Left lung (tissue), 10 donors: Measurements from ENCODE around the gene ERN2. TPM values are rescaled to one million over a fixed set of nuclear protein-coding genes. Genes with fewer than 3 reads are reported as not detected.
A peak's percentile ranks its signal among the peaks of the same experiment; 100 is the strongest.

ENCODE experiments used
- ATAC-seq: fragments of 200-7000 bp; cut with Tn5 transposase; one replicate; pipeline ENCODE4 v1.9.1; 2020; ENCODE audit warnings: moderate library complexity
- DNase-seq, 4 donors: peaks; one replicate each; pipeline ENCODE4 v3.0.0-alpha.2; 2013 to 2020
- H3K27ac ChIP-seq, 2 donors: fragments of 200-600 bp; sonication (generic) in 1 of 2; one replicate each; pipeline versions ENCODE4 v1.5.0 to v1.8.0; 2020 to 2021
- H3K27me3 ChIP-seq, 2 donors: fragments of 200-600 bp; sonication (generic) in 1 of 2; one replicate each; pipeline versions ENCODE4 v1.5.0 to v1.8.0; 2020 to 2021
- H3K36me3 ChIP-seq, 2 donors: fragments of 200-600 bp; sonication (generic) in 1 of 2; one replicate each; pipeline versions ENCODE4 v1.5.0 to v1.8.0; 2020 to 2021
- H3K4me1 ChIP-seq, 2 donors: fragments of 200-600 bp; one replicate each; pipeline ENCODE4 v1.8.0; 2021
- H3K4me3 ChIP-seq, 2 donors: fragments of 200-600 bp; sonication (generic) in 1 of 2; one replicate each; pipeline versions ENCODE4 v1.5.0 to v1.8.0; 2020 to 2021; ENCODE audit warnings: mild to moderate bottlenecking in 1 of 2
- H3K9me3 ChIP-seq, 2 donors: fragments of 200-600 bp; sonication (generic) in 1 of 2; one replicate each; pipeline versions ENCODE4 v1.5.0 to v1.8.0; 2020 to 2021
- intact Hi-C, 2 donors: fragments of 100-400 bp; cut with DNase I; formaldehyde crosslinking; loops; one replicate each; pipeline versions ENCODE4 v1.11.2 to v1.14.2; 2022
- polyA plus RNA-seq, 6 donors: library from polyadenylated mRNA; unstranded; fragments of 120-200 nt; gene quantifications; one replicate each; pipeline ENCODE4 v1.2.1, GENCODE V29; 2013; ENCODE audit not compliant: insufficient read length in 6 of 6
- total RNA-seq, 2 donors: library from RNA; stranded (reverse); fragmentation: NEBNext Ultra II Directional; extraction: Animal tissue kit (Norgen Biotek cat#: 25700); gene quantifications; one replicate each; pipeline ENCODE4 v1.2.1, GENCODE V29; 2021
- TF ChIP-seq, protein P1 (sequence below), 2 donors: fragments of 200-600 bp; sonication (generic) in 1 of 2; IDR thresholded peaks; one replicate each; pipeline versions ENCODE4 v1.5.0 to v1.8.0; 2021; ENCODE audit warnings: antibody characterized with exemption in 2 of 2
- donor health status: DM: no; HTN: yes; CAD: no.
- donor health status: DM: no; HTN: no; CAD: no.

The ERN2 gene
- total and polyA plus RNA-seq, 8 donors, result 0.10 to 0.84 (median 0.18) TPM; not detected in 1

DNA sequence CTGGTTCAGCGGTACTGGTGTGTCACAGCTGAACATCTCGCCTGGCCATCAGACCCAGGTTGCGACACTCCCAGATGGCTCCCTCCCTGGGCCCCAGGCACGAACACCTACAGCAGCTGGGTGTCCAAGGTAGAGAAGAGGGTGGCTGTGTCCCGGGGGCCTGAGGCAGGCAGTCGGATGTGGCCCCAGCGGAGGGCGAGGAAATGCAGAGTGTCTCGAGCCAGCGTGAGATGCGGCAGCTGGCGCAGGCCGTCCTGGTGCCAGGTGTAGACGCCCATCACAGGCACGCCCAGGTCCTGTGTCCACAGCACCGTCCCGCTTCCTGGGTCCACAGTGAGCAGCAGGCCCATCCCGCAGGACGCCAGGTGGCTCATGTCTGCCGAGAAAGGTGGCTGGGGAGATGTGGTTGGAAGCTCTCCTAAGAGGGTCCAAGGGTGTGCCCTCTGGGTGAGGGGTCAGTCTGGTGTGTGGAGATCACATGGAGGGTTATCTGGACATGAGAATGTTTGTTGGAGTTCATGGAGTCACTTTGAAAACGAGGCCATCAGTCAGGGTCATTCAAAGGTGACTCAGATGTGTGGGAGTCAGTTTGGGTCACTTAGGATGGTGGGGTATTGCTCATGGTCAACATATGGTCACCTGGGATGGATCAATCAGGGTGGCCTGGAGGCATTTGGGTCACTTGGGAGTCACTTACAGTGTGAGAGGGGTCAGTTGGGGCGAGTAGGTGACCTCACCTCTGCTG, 8.1 kb downstream of the ERN2 start:
- peaks cover 0 to 19% of the 10 kb centered on the region in 2 donors for H3K9me3 ChIP-seq
- peak in 1 of 4 donors; percentile 60 for DNase-seq
- TF ChIP-seq, protein P1, sequence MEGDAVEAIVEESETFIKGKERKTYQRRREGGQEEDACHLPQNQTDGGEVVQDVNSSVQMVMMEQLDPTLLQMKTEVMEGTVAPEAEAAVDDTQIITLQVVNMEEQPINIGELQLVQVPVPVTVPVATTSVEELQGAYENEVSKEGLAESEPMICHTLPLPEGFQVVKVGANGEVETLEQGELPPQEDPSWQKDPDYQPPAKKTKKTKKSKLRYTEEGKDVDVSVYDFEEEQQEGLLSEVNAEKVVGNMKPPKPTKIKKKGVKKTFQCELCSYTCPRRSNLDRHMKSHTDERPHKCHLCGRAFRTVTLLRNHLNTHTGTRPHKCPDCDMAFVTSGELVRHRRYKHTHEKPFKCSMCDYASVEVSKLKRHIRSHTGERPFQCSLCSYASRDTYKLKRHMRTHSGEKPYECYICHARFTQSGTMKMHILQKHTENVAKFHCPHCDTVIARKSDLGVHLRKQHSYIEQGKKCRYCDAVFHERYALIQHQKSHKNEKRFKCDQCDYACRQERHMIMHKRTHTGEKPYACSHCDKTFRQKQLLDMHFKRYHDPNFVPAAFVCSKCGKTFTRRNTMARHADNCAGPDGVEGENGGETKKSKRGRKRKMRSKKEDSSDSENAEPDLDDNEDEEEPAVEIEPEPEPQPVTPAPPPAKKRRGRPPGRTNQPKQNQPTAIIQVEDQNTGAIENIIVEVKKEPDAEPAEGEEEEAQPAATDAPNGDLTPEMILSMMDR (IDR thresholded peaks at IDR 0.05), result no peak
- intact Hi-C loops, result no loop called here
- no peaks in the 10 kb centered on the region for H3K4me1 ChIP-seq
- H3K4me3 ChIP-seq, result no peak overlapping the region
- H3K36me3 ChIP-seq, result no peaks in the 10 kb centered on the region
- no peak overlapping the region for H3K27ac ChIP-seq
- H3K27me3 ChIP-seq, result peaks cover 0 to 15% of the 10 kb centered on the region in 2 donors
- ATAC-seq, result no peak

- no peak for DNase-seq
- no peaks in the 10 kb centered on the region for H3K36me3 ChIP-seq
- peaks cover 0 to 11% of the 10 kb centered on the region in 2 donors for H3K27me3 ChIP-seq
- H3K9me3 ChIP-seq, result peaks cover 0 to 6% of the 10 kb centered on the region in 2 donors
- ATAC-seq, result no peak
- TF ChIP-seq, protein P1 (IDR thresholded peaks at IDR 0.05), result no peak
- intact Hi-C loops, result no loop called here
- no peak overlapping the region for H3K27ac ChIP-seq
- no peak overlapping the region for H3K4me3 ChIP-seq
- H3K4me1 ChIP-seq, result no peaks in the 10 kb centered on the region
Measured at GRCh38 chr16:23702951-23703350, 10.1 kb downstream of the ERN2 start.

DNA sequence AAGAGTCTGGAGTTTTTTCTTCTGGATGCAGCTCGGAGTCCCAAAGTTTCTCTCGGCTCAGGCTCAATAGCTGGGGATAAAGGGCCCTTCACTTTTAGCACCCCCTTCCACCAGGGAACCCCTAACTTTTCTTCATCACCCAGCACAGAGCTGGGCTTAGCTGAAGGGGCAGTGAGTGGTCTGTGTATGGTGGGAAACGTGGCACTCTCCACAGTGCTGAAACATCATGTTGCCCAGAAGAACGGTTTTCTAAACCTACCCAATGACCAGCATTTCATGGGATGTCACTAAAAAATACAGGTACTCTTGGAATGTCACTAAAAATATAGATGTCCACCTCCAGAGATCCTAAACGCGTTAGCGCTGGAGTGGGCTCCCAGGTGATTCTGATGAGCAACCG, 12.0 kb downstream of the ERN2 start:
- no peak overlapping the region for H3K27ac ChIP-seq
- intact Hi-C loops, result no loop called here
- peaks cover 0 to 3% of the 10 kb centered on the region in 2 donors for H3K27me3 ChIP-seq
- H3K4me3 ChIP-seq, result no peak overlapping the region
- ATAC-seq, result no peak
- no peaks in the 10 kb centered on the region for H3K36me3 ChIP-seq
- no peak for DNase-seq
- H3K9me3 ChIP-seq, result peaks cover 0 to 6% of the 10 kb centered on the region in 2 donors
- TF ChIP-seq, protein P1 (IDR thresholded peaks at IDR 0.05), result no peak
- H3K4me1 ChIP-seq, result no peaks in the 10 kb centered on the region

- H3K36me3 ChIP-seq, result no peaks in the 10 kb centered on the region
- intact Hi-C loops, result no loop called here
- TF ChIP-seq, protein P1 (IDR thresholded peaks at IDR 0.05), result no peak
- peaks cover 0 to 6% of the 10 kb centered on the region in 2 donors for H3K9me3 ChIP-seq
- DNase-seq, result peak in 1 of 4 donors; percentile 58
- H3K4me1 ChIP-seq, result no peaks in the 10 kb centered on the region
- H3K27me3 ChIP-seq, result peaks cover 0 to 3% of the 10 kb centered on the region in 2 donors
- no peak overlapping the region for H3K27ac ChIP-seq
- no peak overlapping the region for H3K4me3 ChIP-seq
- no peak for ATAC-seq
Measured at GRCh38 chr16:23700509-23700908, 12.5 kb downstream of the ERN2 start.

DNA sequence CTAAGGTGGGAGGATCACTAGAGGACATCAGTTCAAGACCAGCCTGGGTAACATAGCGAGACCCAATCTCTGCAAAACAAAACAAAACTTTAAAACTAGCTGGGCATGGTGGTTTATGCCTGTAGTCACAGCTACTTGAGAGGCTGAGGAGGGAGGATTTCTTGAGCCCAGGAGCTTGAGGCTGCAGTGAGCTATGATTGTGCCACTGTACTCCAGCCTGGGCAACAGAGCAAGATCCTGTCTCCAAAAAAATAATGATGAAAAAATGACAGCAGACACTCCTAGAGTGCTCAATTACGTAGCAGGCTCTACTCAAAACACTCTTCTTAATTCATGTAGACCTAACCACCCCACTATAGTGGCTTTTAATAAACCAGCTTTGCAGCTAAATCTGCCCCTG, 12.9 kb downstream of the ERN2 start:
- intact Hi-C loops, result no loop called here
- TF ChIP-seq, protein P1 (IDR thresholded peaks at IDR 0.05), result no peak
- H3K27me3 ChIP-seq, result peaks cover 0 to 7% of the 10 kb centered on the region in 2 donors

More for the DNA sequence above, 12.9 kb downstream of the ERN2 start:
- ATAC-seq (no peak), DNase-seq (no peak)
- Histone ChIP-seq H3K9me3 (peaks cover 0 to 6% of the 10 kb centered on the region in 2 donors), H3K4me1 (peaks cover 0 to under 1% of the 10 kb centered on the region in 2 donors), H3K4me3 (no peak overlapping the region), H3K36me3 (no peaks in the 10 kb centered on the region), H3K27ac (no peak overlapping the region)
